Nephron (organoid): Measurements from ENCODE around the gene RFC2.
"Not testable (repeated sequence)": the region's sequence is repeated elsewhere in the genome, so short reads cannot be mapped to it uniquely, and the experiment has no call there.

Experiments used
- H3K27ac Mint-ChIP-seq, 3 experiments: 2 replicates each; pipeline ENCODE4 v1.8.0; 2020; ENCODE audit warnings: mixed read lengths in 3 of 3, mild to moderate bottlenecking in 2 of 3, moderate library complexity in 1 of 3
- H3K27me3 Mint-ChIP-seq: 2 replicates; pipeline ENCODE4 v1.8.0; 2021; ENCODE audit warnings: low read depth, mild to moderate bottlenecking, moderate library complexity, mixed read lengths
- H3K36me3 Mint-ChIP-seq: 2 replicates; pipeline ENCODE4 v1.8.0; 2020; ENCODE audit warnings: low read depth, mixed read lengths
- H3K4me1 Mint-ChIP-seq: 2 replicates; pipeline ENCODE4 v1.8.0; 2020; ENCODE audit warnings: mixed read lengths
- H3K4me3 Mint-ChIP-seq, 3 experiments: 2 replicates each; pipeline ENCODE4 v1.8.0; 2020; ENCODE audit warnings: mild to moderate bottlenecking in 3 of 3, mixed read lengths in 3 of 3, moderate library complexity in 2 of 3
- H3K9me3 Mint-ChIP-seq: 2 replicates; pipeline ENCODE4 v1.8.0; 2020; ENCODE audit warnings: mixed read lengths
- CTCF ChIP-seq, 3 experiments: fragments of 200-600 bp; sonication (generic); IDR thresholded peaks; one replicate each; pipeline ENCODE4 v1.5.0; 2021; ENCODE audit warnings: antibody characterized with exemption in 3 of 3; ENCODE audit not compliant: unreplicated experiment in 3 of 3

RFC2 gene

GRCh38 chr7:74214816-74215630, 39.2 kb downstream of the RFC2 start:
- Mint-ChIP-seq H3K4me1 (no peaks in the 10 kb centered on the region), H3K9me3 (no peaks in the 10 kb centered on the region), H3K27ac (no peak overlapping the region), H3K4me3 (no peak overlapping the region), H3K36me3 (no peaks in the 10 kb centered on the region), H3K27me3 (no peaks in the 10 kb centered on the region)
- no peak for TF ChIP-seq CTCF (IDR thresholded peaks at IDR 0.05; ENCODE audit: unreplicated experiment in 3 of 3)

GRCh38 chr7:74212661-74213060, 41.5 kb downstream of the RFC2 start:
- H3K27ac Mint-ChIP-seq, result no peak overlapping the region
- peaks cover 5% of the 10 kb centered on the region for H3K27me3 Mint-ChIP-seq
- no peak for TF ChIP-seq CTCF (IDR thresholded peaks at IDR 0.05; ENCODE audit: unreplicated experiment in 3 of 3)
- H3K36me3 Mint-ChIP-seq, result no peaks in the 10 kb centered on the region
- no peaks in the 10 kb centered on the region for H3K9me3 Mint-ChIP-seq
- no peak overlapping the region for H3K4me3 Mint-ChIP-seq
- H3K4me1 Mint-ChIP-seq, result no peaks in the 10 kb centered on the region

DNA sequence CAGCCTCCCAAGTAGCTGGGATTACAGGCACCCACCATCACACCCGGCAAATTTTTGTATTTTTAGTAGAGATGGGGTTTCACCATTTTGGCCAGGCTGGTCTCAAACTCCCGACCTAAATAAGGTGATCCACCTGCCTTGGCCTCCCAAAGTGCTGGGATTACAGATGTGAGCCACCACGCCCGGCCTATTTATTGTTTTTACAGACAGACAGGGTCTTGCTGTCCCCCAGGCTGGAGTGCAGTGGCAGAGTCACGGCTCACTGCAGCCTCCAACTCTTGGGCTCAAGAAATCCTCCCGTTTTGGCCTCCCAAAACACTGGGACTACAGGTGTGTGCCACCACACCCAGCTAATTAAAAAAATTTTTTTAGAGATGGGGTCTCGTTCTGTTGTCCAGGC, 46.0 kb downstream of the RFC2 start:
- H3K4me1 Mint-ChIP-seq, H3K27ac Mint-ChIP-seq, H3K9me3 Mint-ChIP-seq, H3K4me3 Mint-ChIP-seq, H3K36me3 Mint-ChIP-seq: not testable (repeated sequence)
- peaks cover 15% of the 10 kb centered on the region for H3K27me3 Mint-ChIP-seq

GRCh38 chr7:74207586-74207985, 46.6 kb downstream of the RFC2 start:
- H3K27ac Mint-ChIP-seq, result no peak overlapping the region
- H3K9me3 Mint-ChIP-seq, result no peaks in the 10 kb centered on the region
- H3K27me3 Mint-ChIP-seq, result peaks cover 15% of the 10 kb centered on the region
- no peaks in the 10 kb centered on the region for H3K4me1 Mint-ChIP-seq
- no peaks in the 10 kb centered on the region for H3K36me3 Mint-ChIP-seq
- H3K4me3 Mint-ChIP-seq, result no peak overlapping the region
- no peak for TF ChIP-seq CTCF (IDR thresholded peaks at IDR 0.05; ENCODE audit: unreplicated experiment in 3 of 3)

GRCh38 chr7:74206589-74207120, 47.5 kb downstream of the RFC2 start:
- Mint-ChIP-seq H3K36me3 (no peaks in the 10 kb centered on the region), H3K27me3 (peaks cover 15% of the 10 kb centered on the region), H3K4me3 (peak overlapping the region in 1 of 3 experiments; percentile 19), H3K4me1 (no peaks in the 10 kb centered on the region), H3K9me3 (no peaks in the 10 kb centered on the region), H3K27ac (no peak overlapping the region)
- peak; percentile 94 to 99 (median 95) for TF ChIP-seq CTCF (IDR thresholded peaks at IDR 0.05; ENCODE audit: unreplicated experiment in 3 of 3)

- not testable (repeated sequence) for H3K27ac Mint-ChIP-seq, H3K36me3 Mint-ChIP-seq, H3K4me1 Mint-ChIP-seq, H3K4me3 Mint-ChIP-seq, H3K9me3 Mint-ChIP-seq
- peaks cover 15% of the 10 kb centered on the region for H3K27me3 Mint-ChIP-seq
These were observed 48.1 kb downstream of the RFC2 start for GRCh38 chr7:74206052-74206451.
